ENCODE measurements around the gene PIN4. TPM values are rescaled to one million over a fixed set of nuclear protein-coding genes. Genes with fewer than 3 reads are reported as not detected.

PIN4 gene
- total and polyA plus RNA-seq, 2 experiments from 2014 or later: 16.3 to 39.4 TPM

DNA sequence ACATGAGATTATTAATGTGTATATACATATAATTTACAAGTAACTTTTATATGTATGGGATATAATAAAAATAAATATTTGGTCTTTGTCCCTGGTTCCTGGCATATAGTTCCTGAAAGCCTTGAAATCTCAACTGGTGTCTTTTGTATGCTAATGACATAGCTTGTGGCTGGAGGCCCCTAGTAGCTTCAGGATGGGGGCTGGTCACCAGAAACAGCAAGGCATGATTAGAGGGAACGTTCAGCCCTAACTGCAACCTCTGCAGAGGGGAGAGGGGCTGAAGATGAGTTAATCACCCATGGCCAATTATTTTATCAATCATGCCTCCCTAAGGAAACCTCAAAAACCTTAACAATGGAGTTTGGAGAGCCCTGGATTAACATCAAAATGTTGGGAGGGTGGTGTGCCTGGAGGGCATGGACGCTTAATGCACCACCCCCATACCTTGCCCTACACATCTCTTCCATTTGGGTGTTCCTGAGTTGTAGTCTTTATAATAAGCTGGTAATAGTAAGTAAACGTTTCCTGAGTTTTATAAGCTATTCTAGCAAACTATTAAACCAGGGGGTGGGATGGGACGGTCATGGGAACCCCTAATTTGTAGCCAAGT, 21.3 kb downstream of the PIN4 start:
- WGBS (ENCODE audit: low lambda C conversion rate, missing lambda C conversion rate): 50% methylated on average over 4 of the region's 4 CpGs
- no peaks in the 10 kb centered on the region for H3K27me3 ChIP-seq
- no peak overlapping the region for H3K4me2 ChIP-seq
- H3K79me2 ChIP-seq: no peaks in the 10 kb centered on the region
- DNase-seq (ENCODE audit: low spot score): no peak
- no peak overlapping the region for H3K4me3 ChIP-seq
- H4K20me1 ChIP-seq (ENCODE audit: insufficient read depth, poor library complexity, severe bottlenecking): no peaks in the 10 kb centered on the region
- no peaks in the 10 kb centered on the region for H3K4me1 ChIP-seq (ENCODE audit: insufficient read depth)
- no peaks in the 10 kb centered on the region for H3K36me3 ChIP-seq (replicated peaks; ENCODE audit: insufficient read depth, low read depth)
- no peak overlapping the region for H2AFZ ChIP-seq
- no peaks in the 10 kb centered on the region for H3K9me2 ChIP-seq (replicated peaks; ENCODE audit: insufficient read depth)
- no peaks in the 10 kb centered on the region for H3K9me3 ChIP-seq (ENCODE audit: low read depth)
- TF ChIP-seq EZH2phosphoT487 (IDR thresholded peaks at IDR 0.05; ENCODE audit: low read depth, severe bottlenecking, unreplicated experiment) (no peak), EZH2 (IDR thresholded peaks at IDR 0.05; ENCODE audit: borderline replicate concordance) (no peak)
- TF ChIP-seq, protein P1, sequence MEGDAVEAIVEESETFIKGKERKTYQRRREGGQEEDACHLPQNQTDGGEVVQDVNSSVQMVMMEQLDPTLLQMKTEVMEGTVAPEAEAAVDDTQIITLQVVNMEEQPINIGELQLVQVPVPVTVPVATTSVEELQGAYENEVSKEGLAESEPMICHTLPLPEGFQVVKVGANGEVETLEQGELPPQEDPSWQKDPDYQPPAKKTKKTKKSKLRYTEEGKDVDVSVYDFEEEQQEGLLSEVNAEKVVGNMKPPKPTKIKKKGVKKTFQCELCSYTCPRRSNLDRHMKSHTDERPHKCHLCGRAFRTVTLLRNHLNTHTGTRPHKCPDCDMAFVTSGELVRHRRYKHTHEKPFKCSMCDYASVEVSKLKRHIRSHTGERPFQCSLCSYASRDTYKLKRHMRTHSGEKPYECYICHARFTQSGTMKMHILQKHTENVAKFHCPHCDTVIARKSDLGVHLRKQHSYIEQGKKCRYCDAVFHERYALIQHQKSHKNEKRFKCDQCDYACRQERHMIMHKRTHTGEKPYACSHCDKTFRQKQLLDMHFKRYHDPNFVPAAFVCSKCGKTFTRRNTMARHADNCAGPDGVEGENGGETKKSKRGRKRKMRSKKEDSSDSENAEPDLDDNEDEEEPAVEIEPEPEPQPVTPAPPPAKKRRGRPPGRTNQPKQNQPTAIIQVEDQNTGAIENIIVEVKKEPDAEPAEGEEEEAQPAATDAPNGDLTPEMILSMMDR (IDR thresholded peaks at IDR 0.05; ENCODE audit: poor library complexity): no peak
- H3K27ac ChIP-seq: no peak overlapping the region

DNA sequence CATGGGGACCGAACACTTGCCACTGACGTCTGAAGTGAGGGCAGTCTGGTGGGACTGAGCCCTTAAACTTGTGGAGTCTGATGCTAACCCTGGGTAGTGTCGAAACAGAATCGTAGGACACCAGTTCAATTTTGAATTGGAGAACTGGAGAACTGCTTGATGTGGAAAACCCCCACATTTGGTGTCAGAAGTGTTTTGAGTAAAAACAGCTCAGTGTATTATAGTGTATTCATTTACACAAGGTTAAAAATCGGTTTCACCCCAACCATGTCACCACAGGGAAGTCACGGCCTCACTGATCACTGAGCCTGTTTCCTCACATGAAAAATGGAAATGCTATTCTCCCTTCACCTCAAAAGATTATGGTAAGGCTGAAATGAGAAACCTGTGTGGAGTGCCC, 21.9 kb downstream of the PIN4 start:
- no peak overlapping the region for H3K4me2 ChIP-seq
- H3K27ac ChIP-seq: no peak overlapping the region
- no peaks in the 10 kb centered on the region for H4K20me1 ChIP-seq (ENCODE audit: insufficient read depth, poor library complexity, severe bottlenecking)
- DNase-seq (ENCODE audit: low spot score): no peak
- H3K79me2 ChIP-seq: no peaks in the 10 kb centered on the region
- WGBS (ENCODE audit: low lambda C conversion rate, missing lambda C conversion rate): 80% methylated on average over 6 of the region's 6 CpGs
- no peaks in the 10 kb centered on the region for H3K4me1 ChIP-seq (ENCODE audit: insufficient read depth)
- no peak overlapping the region for H3K4me3 ChIP-seq
- H3K36me3 ChIP-seq (replicated peaks; ENCODE audit: insufficient read depth, low read depth): no peaks in the 10 kb centered on the region
- H3K27me3 ChIP-seq: no peaks in the 10 kb centered on the region
- H3K9me2 ChIP-seq (replicated peaks; ENCODE audit: insufficient read depth): no peaks in the 10 kb centered on the region
- H3K9me3 ChIP-seq (ENCODE audit: low read depth): no peaks in the 10 kb centered on the region
- no peak overlapping the region for H2AFZ ChIP-seq
- TF ChIP-seq EZH2phosphoT487 (IDR thresholded peaks at IDR 0.05; ENCODE audit: low read depth, severe bottlenecking, unreplicated experiment) (no peak), EZH2 (IDR thresholded peaks at IDR 0.05; ENCODE audit: borderline replicate concordance) (no peak)
- TF ChIP-seq, protein P1 (IDR thresholded peaks at IDR 0.05; ENCODE audit: poor library complexity): no peak

DNA sequence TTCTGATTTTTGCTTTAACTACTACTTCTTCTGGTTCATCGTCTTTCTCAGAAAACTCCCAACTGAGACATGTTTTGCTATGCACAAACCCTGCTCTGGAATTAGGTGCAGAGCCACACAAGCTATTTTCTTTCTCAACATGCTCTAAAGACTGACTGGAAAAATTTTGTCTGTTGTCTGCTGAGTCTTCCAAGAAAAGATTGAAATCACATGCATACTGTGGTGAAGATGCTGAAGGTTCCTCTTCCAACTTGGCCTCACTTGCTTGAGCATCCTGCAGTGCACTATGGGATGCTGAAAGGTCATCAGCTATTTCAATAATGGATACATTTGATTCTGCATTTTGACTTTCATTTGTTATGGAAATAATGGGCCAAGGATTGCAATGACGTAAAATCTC, 24.1 kb downstream of the PIN4 start:
- no peak for DNase-seq (ENCODE audit: low spot score)
- H2AFZ ChIP-seq: no peak overlapping the region
- no peak for TF ChIP-seq EZH2phosphoT487 (IDR thresholded peaks at IDR 0.05; ENCODE audit: low read depth, severe bottlenecking, unreplicated experiment)
- no peak for TF ChIP-seq EZH2 (IDR thresholded peaks at IDR 0.05; ENCODE audit: borderline replicate concordance)
- TF ChIP-seq, protein P1 (IDR thresholded peaks at IDR 0.05; ENCODE audit: poor library complexity): no peak
- no peaks in the 10 kb centered on the region for H3K36me3 ChIP-seq (replicated peaks; ENCODE audit: insufficient read depth, low read depth)
- H3K4me1 ChIP-seq (ENCODE audit: insufficient read depth): no peaks in the 10 kb centered on the region
- WGBS (ENCODE audit: low lambda C conversion rate, missing lambda C conversion rate): 74% methylated on average over 2 of the region's 2 CpGs
- H3K27ac ChIP-seq: no peak overlapping the region
- no peaks in the 10 kb centered on the region for H3K79me2 ChIP-seq
- no peaks in the 10 kb centered on the region for H3K9me3 ChIP-seq (ENCODE audit: low read depth)
- no peaks in the 10 kb centered on the region for H3K27me3 ChIP-seq
- H3K9me2 ChIP-seq (replicated peaks; ENCODE audit: insufficient read depth): no peaks in the 10 kb centered on the region
- no peaks in the 10 kb centered on the region for H4K20me1 ChIP-seq (ENCODE audit: insufficient read depth, poor library complexity, severe bottlenecking)
- H3K4me3 ChIP-seq: no peak overlapping the region
- no peak overlapping the region for H3K4me2 ChIP-seq
